ENCODE results near the gene QSOX2.

Gene QSOX2

GRCh38 chr9:136244969-136245218 is 718 bp downstream of the QSOX2 start:
- DNase-seq (ENCODE audit: low read depth) = no peak
- H3K4me3 ChIP-seq (ENCODE audit: control insufficient read depth, low read depth, low read length) = peak overlapping the region; percentile 74
- TF ChIP-seq, protein P1, sequence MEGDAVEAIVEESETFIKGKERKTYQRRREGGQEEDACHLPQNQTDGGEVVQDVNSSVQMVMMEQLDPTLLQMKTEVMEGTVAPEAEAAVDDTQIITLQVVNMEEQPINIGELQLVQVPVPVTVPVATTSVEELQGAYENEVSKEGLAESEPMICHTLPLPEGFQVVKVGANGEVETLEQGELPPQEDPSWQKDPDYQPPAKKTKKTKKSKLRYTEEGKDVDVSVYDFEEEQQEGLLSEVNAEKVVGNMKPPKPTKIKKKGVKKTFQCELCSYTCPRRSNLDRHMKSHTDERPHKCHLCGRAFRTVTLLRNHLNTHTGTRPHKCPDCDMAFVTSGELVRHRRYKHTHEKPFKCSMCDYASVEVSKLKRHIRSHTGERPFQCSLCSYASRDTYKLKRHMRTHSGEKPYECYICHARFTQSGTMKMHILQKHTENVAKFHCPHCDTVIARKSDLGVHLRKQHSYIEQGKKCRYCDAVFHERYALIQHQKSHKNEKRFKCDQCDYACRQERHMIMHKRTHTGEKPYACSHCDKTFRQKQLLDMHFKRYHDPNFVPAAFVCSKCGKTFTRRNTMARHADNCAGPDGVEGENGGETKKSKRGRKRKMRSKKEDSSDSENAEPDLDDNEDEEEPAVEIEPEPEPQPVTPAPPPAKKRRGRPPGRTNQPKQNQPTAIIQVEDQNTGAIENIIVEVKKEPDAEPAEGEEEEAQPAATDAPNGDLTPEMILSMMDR (conservative IDR thresholded peaks at IDR 0.05; ENCODE audit: control insufficient read depth, insufficient read depth, low read depth, low read length) = no peak

DNA sequence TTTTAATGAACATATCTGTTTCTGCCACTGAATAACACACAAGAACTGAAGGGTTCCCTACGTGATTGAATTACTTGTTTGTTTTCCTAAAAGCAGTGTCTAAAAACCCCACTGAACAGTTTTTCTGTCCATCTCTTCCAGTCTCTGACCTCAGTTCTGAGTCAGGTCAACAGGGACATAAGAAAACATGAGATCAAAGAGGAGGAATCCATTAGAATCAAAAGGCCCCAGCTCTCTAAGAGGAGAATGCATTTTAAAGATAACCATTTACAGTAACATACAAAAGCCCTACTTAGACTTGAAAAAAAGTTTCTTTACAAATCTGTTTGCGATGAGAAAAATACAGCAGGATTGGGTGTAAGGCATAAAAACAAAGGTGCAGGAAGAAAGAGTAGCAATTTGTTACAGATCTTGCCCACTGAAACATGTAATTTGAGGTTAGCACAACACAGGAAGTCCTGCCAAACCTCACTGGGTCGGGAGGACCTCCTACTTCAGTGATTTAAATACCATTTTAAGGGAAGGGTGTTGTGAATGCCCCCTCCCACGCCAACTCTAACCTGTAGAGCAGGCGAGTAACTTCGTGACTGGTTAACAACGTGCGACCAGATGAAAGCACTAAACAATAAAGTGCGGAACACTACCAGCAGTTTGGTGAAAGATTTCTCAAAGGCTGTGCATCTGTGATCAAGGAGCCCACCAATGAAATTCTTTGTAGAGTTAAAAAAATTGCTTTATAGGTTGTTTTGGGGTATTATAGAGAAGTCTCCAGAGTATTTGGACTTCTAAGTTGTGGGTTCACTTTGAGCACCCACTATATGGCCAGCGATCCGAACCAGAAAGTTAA is 1.3 kb downstream of the QSOX2 start:
- H3K4me3 ChIP-seq (ENCODE audit: control insufficient read depth, low read depth, low read length) = peak overlapping the region; percentile 74
- TF ChIP-seq, protein P1 (conservative IDR thresholded peaks at IDR 0.05; ENCODE audit: control insufficient read depth, insufficient read depth, low read depth, low read length) = no peak
- DNase-seq (ENCODE audit: low read depth) = no peak

- no peak overlapping the region for H3K4me3 ChIP-seq (ENCODE audit: control insufficient read depth, low read depth, low read length)
- TF ChIP-seq, protein P1 (conservative IDR thresholded peaks at IDR 0.05; ENCODE audit: control insufficient read depth, insufficient read depth, low read depth, low read length) = no peak
- no peak for DNase-seq (ENCODE audit: low read depth)
Measured at GRCh38 chr9:136243631-136244030, 2.0 kb downstream of the QSOX2 start.

- TF ChIP-seq, protein P1 (conservative IDR thresholded peaks at IDR 0.05; ENCODE audit: control insufficient read depth, insufficient read depth, low read depth, low read length) = no peak
- H3K4me3 ChIP-seq (ENCODE audit: control insufficient read depth, low read depth, low read length) = no peak overlapping the region
- no peak for DNase-seq (ENCODE audit: low read depth)
Measured at GRCh38 chr9:136242918-136243525, 2.6 kb downstream of the QSOX2 start.

- TF ChIP-seq, protein P1 (conservative IDR thresholded peaks at IDR 0.05; ENCODE audit: control insufficient read depth, insufficient read depth, low read depth, low read length) = no peak
- no peak for DNase-seq (ENCODE audit: low read depth)
- no peak overlapping the region for H3K4me3 ChIP-seq (ENCODE audit: control insufficient read depth, low read depth, low read length)
Measured at GRCh38 chr9:136242248-136242647, 3.4 kb downstream of the QSOX2 start.

GRCh38 chr9:136241542-136241941 is 4.1 kb downstream of the QSOX2 start:
- no peak overlapping the region for H3K4me3 ChIP-seq (ENCODE audit: control insufficient read depth, low read depth, low read length)
- TF ChIP-seq, protein P1 (conservative IDR thresholded peaks at IDR 0.05; ENCODE audit: control insufficient read depth, insufficient read depth, low read depth, low read length) = no peak

More at GRCh38 chr9:136241542-136241941, 4.1 kb downstream of the QSOX2 start:
- DNase-seq (ENCODE audit: low read depth) = no peak
